Measurements from ENCODE around the gene HDAC9.
"Not testable (repeated sequence)": the region's sequence is repeated elsewhere in the genome, so short reads cannot be mapped to it uniquely, and the experiment has no call there.

The HDAC9 gene

GRCh38 chr7:18727115-18727870 is 231.7 kb downstream of the HDAC9 start:
- TF ChIP-seq EZH2phosphoT487 (IDR thresholded peaks at IDR 0.05; ENCODE audit: borderline replicate concordance), result no peak
- TF ChIP-seq CTCF (conservative IDR thresholded peaks at IDR 0.05; ENCODE audit: low read length), result no peak
- Histone ChIP-seq H3K79me2 (ENCODE audit: insufficient read depth, low read length) (no peaks in the 10 kb centered on the region), H4K20me1 (ENCODE audit: insufficient read depth, low read length, poor library complexity, severe bottlenecking) (no peaks in the 10 kb centered on the region), H3K27me3 (ENCODE audit: insufficient read depth, low read length, poor library complexity, severe bottlenecking) (no peaks in the 10 kb centered on the region), H3F3A (ENCODE audit: low read depth) (no peaks in the 10 kb centered on the region), H3K4me3 (ENCODE audit: low read length, poor library complexity, severe bottlenecking) (no peak overlapping the region), H3K36me3 (ENCODE audit: insufficient read depth, low read length) (no peaks in the 10 kb centered on the region), H3K9me3 (ENCODE audit: insufficient read depth, low read depth, low read length) (no peaks in the 10 kb centered on the region), H2AFZ (ENCODE audit: low read length) (no peak overlapping the region), H3K4me2 (ENCODE audit: low read depth, low read length, poor library complexity, severe bottlenecking) (no peak overlapping the region), H3K9me2 (replicated peaks; ENCODE audit: low read depth, low read length) (no peaks in the 10 kb centered on the region), H3K4me1 (ENCODE audit: insufficient read depth, low read length, poor library complexity, severe bottlenecking) (no peaks in the 10 kb centered on the region), H3K9ac (ENCODE audit: low read depth, low read length, poor library complexity, severe bottlenecking) (no peak overlapping the region)

- H3K79me2 ChIP-seq (ENCODE audit: insufficient read depth, low read length); H2AFZ ChIP-seq (ENCODE audit: low read length); H3K27me3 ChIP-seq (ENCODE audit: insufficient read depth, low read length, poor library complexity, severe bottlenecking); H3K36me3 ChIP-seq (ENCODE audit: insufficient read depth, low read length); H3K9ac ChIP-seq (ENCODE audit: low read depth, low read length, poor library complexity, severe bottlenecking); H3K4me3 ChIP-seq (ENCODE audit: low read length, poor library complexity, severe bottlenecking); H3K4me2 ChIP-seq (ENCODE audit: low read depth, low read length, poor library complexity, severe bottlenecking); H4K20me1 ChIP-seq (ENCODE audit: insufficient read depth, low read length, poor library complexity, severe bottlenecking); H3K9me3 ChIP-seq (ENCODE audit: insufficient read depth, low read depth, low read length); H3K9me2 ChIP-seq (replicated peaks; ENCODE audit: low read depth, low read length): not testable (repeated sequence)
- Histone ChIP-seq H3K4me1 (ENCODE audit: insufficient read depth, low read length, poor library complexity, severe bottlenecking) (peaks cover 15% of the 10 kb centered on the region), H3F3A (ENCODE audit: low read depth) (peaks cover 12% of the 10 kb centered on the region; the same call in 1 of the 2 replicates)
Observed at GRCh38 chr7:18736012-18736411, 240.5 kb downstream of the HDAC9 start.

GRCh38 chr7:18740579-18740988 is 245.0 kb downstream of the HDAC9 start:
- H3K9me2 ChIP-seq (replicated peaks; ENCODE audit: low read depth, low read length), result no peaks in the 10 kb centered on the region
- no peaks in the 10 kb centered on the region for H3K27me3 ChIP-seq (ENCODE audit: insufficient read depth, low read length, poor library complexity, severe bottlenecking)
- no peaks in the 10 kb centered on the region for H3K79me2 ChIP-seq (ENCODE audit: insufficient read depth, low read length)
- TF ChIP-seq EZH2phosphoT487 (IDR thresholded peaks at IDR 0.05; ENCODE audit: borderline replicate concordance) (no peak), CTCF (conservative IDR thresholded peaks at IDR 0.05; ENCODE audit: low read length) (no peak)
- peaks cover 16% of the 10 kb centered on the region; the same call in 1 of the 2 replicates for H3F3A ChIP-seq (ENCODE audit: low read depth)
- peak overlapping the region; percentile 47; the same call in 1 of the 2 replicates for H2AFZ ChIP-seq (ENCODE audit: low read length)
- peak overlapping the region; percentile 49 for H3K4me3 ChIP-seq (ENCODE audit: low read length, poor library complexity, severe bottlenecking)
- peaks cover 27% of the 10 kb centered on the region for H3K4me1 ChIP-seq (ENCODE audit: insufficient read depth, low read length, poor library complexity, severe bottlenecking)
- no peaks in the 10 kb centered on the region for H4K20me1 ChIP-seq (ENCODE audit: insufficient read depth, low read length, poor library complexity, severe bottlenecking)
- H3K9ac ChIP-seq (ENCODE audit: low read depth, low read length, poor library complexity, severe bottlenecking), result peak overlapping the region; percentile 18
- H3K4me2 ChIP-seq (ENCODE audit: low read depth, low read length, poor library complexity, severe bottlenecking), result peak overlapping the region; percentile 66
- peaks cover 2% of the 10 kb centered on the region; the same call in 1 of the 2 replicates for H3K9me3 ChIP-seq (ENCODE audit: insufficient read depth, low read depth, low read length)
- H3K36me3 ChIP-seq (ENCODE audit: insufficient read depth, low read length), result no peaks in the 10 kb centered on the region

Data from Loucy (cell line).